ENCODE data around the gene IFT122.
"Not testable (repeated sequence)": the region's sequence is repeated elsewhere in the genome, so short reads cannot be mapped to it uniquely, and the experiment has no call there.

IFT122 gene

GRCh38 chr3:129542747-129543146, 102.7 kb downstream of the IFT122 start:
- no peak for DNase-seq

GRCh38 chr3:129543156-129543790, 103.2 kb downstream of the IFT122 start, which contains the start of gene H1-8:
TSS of gene H1-8 (plus strand) at chr3:129543175. CDS start at chr3:129543219, 44 bp downstream.
- no peak for DNase-seq

GRCh38 chr3:129543999-129544398, 104.0 kb downstream of the IFT122 start:
- no peak for DNase-seq

- DNase-seq, result not testable (repeated sequence)
Measured at GRCh38 chr3:129545951-129546350, 105.9 kb downstream of the IFT122 start.

- DNase-seq, result no peak
Measured at GRCh38 chr3:129547241-129547640, 107.2 kb downstream of the IFT122 start.

GRCh38 chr3:129548104-129548965, 108.3 kb downstream of the IFT122 start:
- DNase-seq, result no peak

- DNase-seq, result peak; percentile 63
Measured at GRCh38 chr3:129549006-129549800, 109.2 kb downstream of the IFT122 start.

- DNase-seq, result no peak
Measured at GRCh38 chr3:129549805-129550204, 109.8 kb downstream of the IFT122 start.

GRCh38 chr3:129552287-129553050, 112.4 kb downstream of the IFT122 start:
- DNase-seq, result no peak

- DNase-seq, result no peak
Measured at GRCh38 chr3:129553171-129553570, 113.1 kb downstream of the IFT122 start.

GRCh38 chr3:129553719-129554118, 113.7 kb downstream of the IFT122 start:
- no peak for DNase-seq

- DNase-seq, result peak; percentile 40
Measured at GRCh38 chr3:129554356-129555152, 114.5 kb downstream of the IFT122 start.

GRCh38 chr3:129555153-129555550, 115.1 kb downstream of the IFT122 start:
- DNase-seq, result no peak

- DNase-seq, result no peak
Measured at GRCh38 chr3:129555616-129556357, 115.8 kb downstream of the IFT122 start.

GRCh38 chr3:129556358-129556695, 116.3 kb downstream of the IFT122 start:
- DNase-seq, result no peak

GRCh38 chr3:129556890-129557547, 117.0 kb downstream of the IFT122 start:
- DNase-seq, result no peak

- DNase-seq, result no peak
Measured at GRCh38 chr3:129557548-129557894, 117.5 kb downstream of the IFT122 start.

GRCh38 chr3:129558081-129558771, 118.2 kb downstream of the IFT122 start:
- DNase-seq, result no peak

GRCh38 chr3:129558772-129559564, 118.9 kb downstream of the IFT122 start:
- DNase-seq, result peak; percentile 54

Measured in fibroblast of skin of right quadriceps (primary cell).